GM12873 (cell line): Measurements from ENCODE around the gene GALNS.

ENCODE experiments used
- TF ChIP-seq, protein P1 (sequence below): IDR thresholded peaks from 2 replicates; pipeline ENCODE4 v1.5.1; 2012; ENCODE audit warnings: low read depth, mild to moderate bottlenecking, moderate library complexity, low read length, control low read depth; ENCODE audit not compliant: insufficient read depth; ENCODE audit errors: missing control alignments

Gene GALNS

DNA sequence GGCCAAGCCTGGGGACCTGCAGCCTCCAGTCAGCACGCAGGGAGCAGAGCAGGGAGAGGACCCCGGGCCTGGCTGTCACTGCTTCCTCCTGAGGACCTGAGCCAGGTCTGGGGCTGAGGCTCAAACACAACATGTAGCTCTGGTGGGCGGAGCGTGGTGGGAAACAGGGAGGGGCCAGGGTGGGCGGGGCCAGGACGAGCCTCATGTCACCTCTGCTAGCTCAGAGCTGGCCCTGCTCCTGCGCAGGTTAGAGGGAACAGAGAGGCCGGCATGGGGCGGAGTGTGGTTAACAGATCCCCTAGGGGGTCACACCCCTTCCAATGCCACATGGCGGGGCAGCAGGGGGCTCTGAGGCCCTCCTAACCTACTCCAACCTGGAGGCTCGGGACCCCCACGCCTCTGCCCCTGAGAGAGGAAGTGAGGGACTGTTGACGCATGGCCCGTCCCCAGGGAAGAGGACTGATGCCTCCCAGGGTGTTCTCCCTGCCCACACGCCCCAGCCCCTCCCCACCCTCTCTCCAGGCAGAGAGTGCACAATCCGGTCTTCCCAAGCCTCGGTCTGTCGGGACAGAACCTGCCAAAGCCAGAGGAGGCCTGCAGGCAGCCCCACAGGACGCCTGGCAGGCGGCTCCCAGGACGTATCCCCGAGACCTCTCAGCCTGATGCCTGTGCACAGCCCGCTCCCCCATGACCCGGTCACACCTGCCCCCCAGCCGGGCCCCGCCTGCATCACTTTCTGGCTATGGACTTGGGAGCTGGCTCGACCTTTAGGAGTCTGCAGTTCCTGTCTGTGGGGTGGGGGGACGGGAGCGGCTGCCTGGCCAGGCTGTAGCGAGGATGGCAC lies 86.9 kb downstream of the GALNS start:
- TF ChIP-seq, protein P1, sequence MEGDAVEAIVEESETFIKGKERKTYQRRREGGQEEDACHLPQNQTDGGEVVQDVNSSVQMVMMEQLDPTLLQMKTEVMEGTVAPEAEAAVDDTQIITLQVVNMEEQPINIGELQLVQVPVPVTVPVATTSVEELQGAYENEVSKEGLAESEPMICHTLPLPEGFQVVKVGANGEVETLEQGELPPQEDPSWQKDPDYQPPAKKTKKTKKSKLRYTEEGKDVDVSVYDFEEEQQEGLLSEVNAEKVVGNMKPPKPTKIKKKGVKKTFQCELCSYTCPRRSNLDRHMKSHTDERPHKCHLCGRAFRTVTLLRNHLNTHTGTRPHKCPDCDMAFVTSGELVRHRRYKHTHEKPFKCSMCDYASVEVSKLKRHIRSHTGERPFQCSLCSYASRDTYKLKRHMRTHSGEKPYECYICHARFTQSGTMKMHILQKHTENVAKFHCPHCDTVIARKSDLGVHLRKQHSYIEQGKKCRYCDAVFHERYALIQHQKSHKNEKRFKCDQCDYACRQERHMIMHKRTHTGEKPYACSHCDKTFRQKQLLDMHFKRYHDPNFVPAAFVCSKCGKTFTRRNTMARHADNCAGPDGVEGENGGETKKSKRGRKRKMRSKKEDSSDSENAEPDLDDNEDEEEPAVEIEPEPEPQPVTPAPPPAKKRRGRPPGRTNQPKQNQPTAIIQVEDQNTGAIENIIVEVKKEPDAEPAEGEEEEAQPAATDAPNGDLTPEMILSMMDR, result no peak

DNA sequence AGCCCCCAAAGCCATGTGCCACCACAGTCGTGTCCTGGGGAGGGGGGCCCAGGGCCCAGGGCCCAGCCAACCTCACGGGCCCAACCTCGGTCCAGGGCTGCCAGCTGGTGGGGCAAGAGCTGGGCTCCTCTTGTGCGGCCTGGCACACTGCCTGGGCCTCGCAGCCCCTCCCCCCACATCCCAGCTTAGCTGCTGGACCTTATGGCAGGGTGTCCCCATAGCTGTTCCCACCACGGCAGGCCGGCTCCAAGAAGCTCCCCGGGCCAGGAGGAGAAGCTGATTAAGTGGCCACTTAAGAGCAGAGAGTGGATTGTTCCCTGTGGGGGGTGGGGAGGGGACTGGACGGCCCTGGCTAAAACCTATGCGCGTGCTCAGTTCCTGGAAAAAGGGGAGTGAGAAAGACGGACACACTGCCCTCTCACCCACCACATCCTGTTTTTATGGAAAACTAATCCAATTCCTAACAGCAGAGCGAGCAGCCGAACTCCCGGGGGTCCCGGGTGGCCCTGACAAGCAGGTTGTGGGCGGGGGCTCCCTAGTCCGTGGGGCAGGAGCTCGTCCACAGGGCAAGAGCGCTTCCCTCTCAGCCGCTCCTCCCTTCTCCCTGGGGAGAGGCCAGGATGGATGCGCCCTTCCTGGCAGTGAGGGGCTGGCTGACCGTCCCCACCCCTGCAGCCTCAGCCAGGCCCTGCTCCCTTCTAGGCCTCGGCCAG lies 88.5 kb downstream of the GALNS start:
- TF ChIP-seq, protein P1, result no peak

DNA sequence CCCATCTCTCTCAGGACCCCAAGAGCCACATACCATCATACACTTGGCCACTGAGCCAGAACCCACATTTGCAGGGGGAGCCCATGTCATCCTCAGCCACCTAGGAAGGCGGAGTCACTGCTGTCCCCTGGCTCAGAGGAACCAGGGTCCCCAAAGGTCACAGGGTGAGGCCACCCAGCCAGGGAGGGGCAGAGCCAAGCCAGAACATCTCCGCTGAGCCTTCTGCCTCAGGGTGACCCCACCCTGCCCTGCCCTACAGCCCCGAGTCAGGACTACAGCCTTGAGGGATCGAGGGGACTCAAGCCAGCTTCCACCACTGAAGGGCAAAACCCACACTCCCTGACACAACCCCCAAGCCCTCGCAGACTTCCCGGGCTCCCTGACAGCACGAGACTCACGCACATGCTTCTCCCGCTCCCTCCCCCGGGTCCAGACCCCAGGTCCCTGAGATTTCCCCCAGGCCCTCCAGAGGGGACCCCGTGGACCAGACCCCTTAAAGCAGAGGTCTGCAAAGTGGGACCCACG lies 89.1 kb downstream of the GALNS start:
- TF ChIP-seq, protein P1, result no peak

DNA sequence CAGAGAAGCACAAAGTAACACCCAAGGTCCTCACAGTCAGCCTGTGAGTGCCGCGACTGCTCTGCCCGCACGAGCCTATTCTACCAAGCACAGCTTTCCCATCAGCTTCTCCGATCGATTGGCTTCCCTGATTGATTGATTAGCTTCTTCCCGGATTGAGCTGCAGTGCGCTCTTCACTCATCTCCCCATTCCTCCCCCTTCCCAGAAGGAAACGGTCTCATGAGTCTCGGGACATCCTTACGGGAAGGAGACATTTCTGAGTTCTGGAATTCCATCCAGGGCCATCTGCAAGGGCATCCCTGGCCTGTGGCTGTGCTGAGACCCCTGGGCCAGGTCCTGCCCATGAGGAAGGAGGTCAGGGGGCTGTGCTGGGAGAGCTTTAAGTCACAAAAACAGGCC lies 89.8 kb downstream of the GALNS start:
- TF ChIP-seq, protein P1, result no peak

DNA sequence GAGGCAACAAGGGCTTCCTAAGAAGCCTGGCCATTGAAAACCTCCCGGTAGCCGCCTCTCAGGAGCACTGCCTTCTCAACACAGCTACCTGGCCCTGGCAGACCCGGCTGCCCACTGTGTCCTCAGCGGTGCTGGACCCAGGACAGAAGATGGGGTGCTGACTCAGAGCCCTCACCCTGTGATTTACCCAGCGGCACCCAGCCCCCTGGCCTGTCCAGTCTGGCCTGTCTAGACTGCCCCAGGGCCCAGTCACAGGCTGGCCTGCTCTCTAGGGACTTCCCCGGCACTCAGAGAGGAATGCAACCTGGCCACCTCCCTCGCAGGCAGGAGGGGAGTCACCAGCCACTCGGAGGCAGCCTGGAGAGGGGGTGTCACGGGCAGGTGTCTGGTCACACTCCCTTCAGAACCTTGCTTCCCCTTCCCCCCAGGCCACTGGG lies 91.8 kb downstream of the GALNS start:
- TF ChIP-seq, protein P1, result no peak

DNA sequence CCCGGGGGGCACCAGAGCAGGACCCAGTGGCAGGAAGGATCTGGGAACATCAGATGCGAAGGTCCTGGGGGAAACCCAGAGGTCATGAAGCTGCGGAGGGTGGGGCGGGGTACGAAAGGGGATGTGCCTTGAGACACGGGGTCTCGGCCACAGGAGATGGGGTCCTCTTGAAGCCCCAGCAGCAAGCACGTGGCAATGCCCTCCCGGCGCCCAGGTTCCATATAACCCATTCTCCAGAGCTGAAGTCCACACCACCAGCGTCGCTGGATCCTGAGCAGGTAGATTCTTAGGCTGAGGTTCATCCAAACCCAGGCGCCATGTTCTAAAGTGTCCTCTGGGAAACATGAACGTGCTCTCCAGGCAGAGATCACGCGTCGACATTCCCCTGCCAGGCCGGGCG lies 92.7 kb downstream of the GALNS start:
- TF ChIP-seq, protein P1, result no peak
